GM12892 (cell line): ENCODE measurements around the gene SLC9A9.

ENCODE experiments used
- POLR2AphosphoS5 ChIP-seq: IDR thresholded peaks from 2 replicates; pipeline ENCODE4 v1.6.1; 2011; ENCODE audit warnings: low read depth, low read length, control low read depth
- TAF1 ChIP-seq: IDR thresholded peaks from 2 replicates; pipeline ENCODE4 v1.6.1; 2011; ENCODE audit warnings: low read depth, mild to moderate bottlenecking, control low read depth, low read length, borderline replicate concordance

DNA sequence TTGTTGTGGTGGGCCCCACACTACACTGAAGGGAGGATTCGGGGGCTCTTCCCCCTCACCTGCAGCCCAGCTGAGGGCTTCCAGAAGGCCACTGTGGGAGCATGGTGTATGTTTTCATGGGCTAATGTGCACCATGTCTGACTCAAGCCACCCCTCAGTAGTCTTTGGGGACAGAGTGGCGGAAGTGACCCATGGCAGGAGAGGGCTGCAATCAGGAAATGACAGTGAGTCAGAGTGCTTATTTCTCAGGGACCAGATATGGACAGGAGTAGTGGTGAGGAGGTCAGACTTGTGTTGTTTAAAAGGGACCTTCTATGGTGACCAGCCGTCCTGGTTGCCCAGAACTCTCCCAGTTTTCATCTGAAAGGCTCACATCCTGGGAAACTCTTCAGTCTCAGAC is 32.8 kb upstream of the SLC9A9 start:
- TF ChIP-seq POLR2AphosphoS5: no peak
- no peak for TF ChIP-seq TAF1
